Adipocyte (in vitro differentiated cells): ENCODE measurements around the gene CD22.
A peak's percentile ranks its signal among the peaks of the same experiment; 100 is the strongest.

Experiments
- DNase-seq: peaks from one replicate; pipeline ENCODE4 v3.0.0-alpha.2; 2015; ENCODE audit warnings: low read depth
- H3K27me3 ChIP-seq: replicated peaks from 2 replicates; pipeline ENCODE4 v1.7.0; 2013; ENCODE audit warnings: mild to moderate bottlenecking, low read length, moderate library complexity; ENCODE audit not compliant: control insufficient read depth, insufficient read depth
- H3K36me3 ChIP-seq: 2 replicates; pipeline ENCODE4 v1.7.0; 2013; ENCODE audit warnings: low read length, mild to moderate bottlenecking, moderate library complexity; ENCODE audit not compliant: control insufficient read depth, insufficient read depth, severe bottlenecking
- H3K4me1 ChIP-seq: 2 replicates; pipeline ENCODE4 v1.7.0; 2013; ENCODE audit warnings: mild to moderate bottlenecking, low read length, moderate library complexity; ENCODE audit not compliant: control insufficient read depth, insufficient read depth
- H3K4me3 ChIP-seq: 2 replicates; pipeline ENCODE4 v1.7.0; 2013; ENCODE audit warnings: mild to moderate bottlenecking, low read length, moderate library complexity
- H3K9ac ChIP-seq: 2 replicates; pipeline ENCODE4 v1.7.0; 2013; ENCODE audit warnings: mild to moderate bottlenecking, low read length, moderate library complexity
- H3K9me3 ChIP-seq: 2 replicates; pipeline ENCODE4 v1.7.0; 2013; ENCODE audit warnings: mild to moderate bottlenecking, low read length, moderate library complexity; ENCODE audit not compliant: control insufficient read depth

Gene CD22

DNA sequence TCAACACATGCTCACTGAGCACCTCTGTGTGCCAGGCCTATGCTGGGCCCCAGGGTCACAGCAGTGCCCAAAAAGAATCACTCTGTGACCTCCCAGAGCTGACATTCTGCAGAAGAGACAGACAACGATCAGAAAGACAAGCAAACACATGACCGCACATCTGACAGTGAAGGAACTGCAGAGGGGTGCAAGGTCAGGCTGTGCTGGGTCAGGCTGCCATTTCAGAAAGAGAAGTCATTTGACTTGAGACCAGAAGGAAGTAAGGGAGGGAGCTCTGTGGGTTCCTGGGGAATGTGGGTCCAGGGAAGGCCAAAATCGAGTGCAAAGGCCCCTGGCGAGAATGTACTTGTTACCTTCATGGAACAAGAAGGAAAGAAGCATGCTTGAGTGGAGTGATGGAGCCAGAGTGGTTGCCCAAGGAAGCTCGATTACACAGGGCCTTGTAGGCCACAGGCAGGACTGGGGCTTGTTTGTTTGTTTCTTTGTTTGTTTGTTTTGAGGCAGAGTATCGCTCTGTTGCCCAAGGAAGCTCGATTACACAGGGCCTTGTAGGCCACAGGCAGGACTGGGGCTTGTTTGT lies 11.4 kb upstream of the CD22 start:
- Histone ChIP-seq H3K36me3 (no peaks in the 10 kb centered on the region), H3K9me3 (peaks cover 7% of the 10 kb centered on the region), H3K9ac (no peak overlapping the region), H3K27me3 (peaks cover 4% of the 10 kb centered on the region), H3K4me1 (peaks cover 9% of the 10 kb centered on the region), H3K4me3 (no peak overlapping the region)
- DNase-seq = no peak

DNA sequence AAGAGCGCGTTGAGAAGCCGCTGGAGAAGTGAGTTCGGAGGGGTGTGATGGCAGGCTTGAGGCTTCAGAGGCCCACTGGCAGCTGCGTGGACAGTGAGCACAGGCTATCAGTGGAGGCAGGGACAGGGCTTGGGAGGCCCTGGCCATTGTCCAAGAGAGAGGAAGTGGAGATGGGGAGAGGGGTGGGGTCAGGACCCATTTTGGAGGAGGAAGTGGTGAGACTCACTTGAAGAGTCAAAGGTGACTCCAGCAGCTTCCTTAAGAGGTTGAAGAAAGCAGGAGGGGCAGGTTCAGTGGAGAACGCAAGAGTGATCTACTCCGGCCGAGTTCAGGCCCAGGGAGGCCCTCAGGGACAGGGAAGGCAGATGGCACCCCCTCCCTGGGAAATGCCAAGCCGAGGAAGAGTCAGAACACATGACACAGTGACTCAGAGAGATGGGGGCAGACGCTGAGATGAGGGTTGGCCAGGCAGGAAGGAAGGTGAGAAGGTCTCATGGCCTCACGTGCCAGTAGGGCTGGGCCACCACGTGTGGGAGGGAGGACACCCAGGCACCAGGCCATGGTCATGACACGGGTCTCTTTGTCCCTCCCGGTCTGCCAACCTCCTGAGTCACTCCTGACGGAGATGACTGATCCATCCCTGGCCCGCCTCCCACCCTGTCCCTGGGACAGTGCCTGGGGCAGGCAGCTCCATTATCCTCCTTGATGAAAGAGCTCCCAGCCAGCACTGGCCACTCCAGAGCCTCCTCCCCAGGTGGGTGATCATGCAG lies 10.1 kb upstream of the CD22 start:
- peak; percentile 14 for DNase-seq
- Histone ChIP-seq H3K36me3 (no peaks in the 10 kb centered on the region), H3K9me3 (peaks cover 7% of the 10 kb centered on the region), H3K27me3 (peaks cover 4% of the 10 kb centered on the region), H3K9ac (no peak overlapping the region), H3K4me1 (peaks cover 9% of the 10 kb centered on the region), H3K4me3 (no peak overlapping the region)

DNA sequence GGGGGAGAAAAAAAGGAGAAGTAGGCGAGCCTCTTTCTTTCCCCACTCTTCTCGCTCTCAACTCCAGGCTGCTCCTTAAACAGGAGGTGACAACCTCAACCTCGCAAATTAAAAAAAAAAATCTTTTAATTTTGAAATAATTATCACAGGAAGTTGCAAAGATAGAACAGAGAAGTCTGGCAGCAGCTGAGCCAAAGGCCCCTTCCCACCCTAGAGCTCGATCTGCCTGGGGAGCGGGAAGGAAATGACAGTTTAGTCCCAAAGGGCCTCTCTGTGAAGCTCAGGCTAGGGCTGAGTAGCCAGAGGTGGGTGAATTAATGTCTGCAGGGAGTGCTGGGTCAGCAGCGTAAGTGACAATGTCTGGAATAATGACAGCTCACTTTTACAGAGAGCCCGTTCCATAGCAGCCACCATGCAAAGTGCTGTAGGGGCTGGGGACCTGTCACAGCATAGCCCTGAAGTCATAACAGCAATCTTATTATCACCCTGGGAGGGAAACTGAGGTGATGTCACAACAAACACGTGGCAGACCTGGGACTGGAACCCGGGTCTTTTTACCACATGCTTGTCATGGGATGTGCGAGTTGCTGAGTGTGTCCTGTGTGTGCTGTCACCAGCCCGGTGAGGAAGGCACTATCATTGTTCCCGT lies 8.8 kb upstream of the CD22 start:
- Histone ChIP-seq H3K36me3 (no peaks in the 10 kb centered on the region), H3K9ac (no peak overlapping the region), H3K9me3 (peaks cover 7% of the 10 kb centered on the region), H3K27me3 (no peaks in the 10 kb centered on the region), H3K4me1 (peaks cover 9% of the 10 kb centered on the region), H3K4me3 (no peak overlapping the region)
- no peak for DNase-seq

DNA sequence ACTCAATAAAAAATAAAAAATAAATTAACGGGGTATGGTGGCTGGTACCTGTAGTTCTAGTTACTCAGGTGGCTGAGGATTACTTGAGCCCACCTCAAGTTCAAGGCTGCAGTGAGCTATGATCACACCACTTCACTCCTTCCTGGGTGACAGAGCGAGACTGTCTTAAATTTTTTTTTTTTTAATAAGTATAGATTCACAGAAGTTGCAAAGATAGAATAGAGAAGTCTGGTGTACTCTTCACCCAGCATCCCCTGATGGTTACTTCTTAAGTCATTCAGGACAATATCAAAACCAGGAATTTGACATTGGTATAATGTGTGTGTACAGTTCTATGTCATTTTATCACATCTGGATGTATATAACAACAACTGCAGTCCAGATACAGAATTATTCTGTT lies 7.7 kb upstream of the CD22 start:
- Histone ChIP-seq H3K27me3 (no peaks in the 10 kb centered on the region), H3K4me3 (no peak overlapping the region), H3K4me1 (peaks cover 9% of the 10 kb centered on the region), H3K9me3 (peaks cover 7% of the 10 kb centered on the region), H3K36me3 (no peaks in the 10 kb centered on the region), H3K9ac (no peak overlapping the region)
- no peak for DNase-seq

DNA sequence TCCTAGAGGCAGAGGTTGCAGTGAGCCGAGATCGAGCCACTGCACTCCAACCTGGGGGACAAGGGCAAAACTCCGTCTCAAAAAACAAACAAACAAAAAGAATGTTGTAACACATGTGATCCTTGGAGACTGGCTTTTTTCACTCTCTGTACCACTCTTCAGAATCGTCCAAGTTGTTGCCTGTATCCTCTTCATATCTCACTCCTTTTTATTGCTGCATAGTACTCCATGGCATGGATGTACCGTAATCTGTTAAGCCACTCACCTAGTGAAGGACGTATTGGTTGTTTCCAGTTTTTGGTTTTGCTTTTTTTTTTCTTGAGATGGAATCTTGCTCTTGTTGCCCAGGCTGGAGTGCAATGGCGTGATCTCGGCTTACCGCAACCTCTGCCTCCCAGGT lies 7.0 kb upstream of the CD22 start:
- DNase-seq = no peak
- Histone ChIP-seq H3K4me3 (no peak overlapping the region), H3K4me1 (peaks cover 9% of the 10 kb centered on the region), H3K27me3 (peaks cover 1% of the 10 kb centered on the region), H3K9ac (no peak overlapping the region), H3K36me3 (no peaks in the 10 kb centered on the region), H3K9me3 (peaks cover 7% of the 10 kb centered on the region)

DNA sequence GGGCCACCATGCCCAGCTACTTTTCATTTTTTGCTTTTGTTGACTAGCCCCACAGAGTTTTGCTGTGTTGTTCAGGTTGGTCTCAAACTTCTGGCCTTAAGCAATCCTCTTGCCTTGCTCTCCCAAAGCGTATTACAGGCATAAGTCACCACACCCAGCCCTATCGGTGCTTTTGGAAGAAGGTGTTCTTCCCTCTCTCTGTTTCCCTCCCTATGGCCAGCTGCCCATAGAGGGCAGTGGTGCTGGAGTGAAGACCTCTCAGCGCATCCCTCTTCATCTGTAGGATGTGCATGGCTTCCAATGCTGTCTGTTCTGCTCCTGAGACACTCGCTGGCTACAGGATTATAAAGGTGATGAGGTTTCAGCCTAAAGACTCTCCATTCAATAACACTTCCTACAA lies 1.3 kb upstream of the CD22 start:
- no peak overlapping the region for H3K4me3 ChIP-seq
- peaks cover 10% of the 10 kb centered on the region for H3K27me3 ChIP-seq
- no peak overlapping the region for H3K9ac ChIP-seq
- H3K4me1 ChIP-seq = no peaks in the 10 kb centered on the region
- no peak for DNase-seq
- H3K36me3 ChIP-seq = no peaks in the 10 kb centered on the region
- no peaks in the 10 kb centered on the region for H3K9me3 ChIP-seq

DNA sequence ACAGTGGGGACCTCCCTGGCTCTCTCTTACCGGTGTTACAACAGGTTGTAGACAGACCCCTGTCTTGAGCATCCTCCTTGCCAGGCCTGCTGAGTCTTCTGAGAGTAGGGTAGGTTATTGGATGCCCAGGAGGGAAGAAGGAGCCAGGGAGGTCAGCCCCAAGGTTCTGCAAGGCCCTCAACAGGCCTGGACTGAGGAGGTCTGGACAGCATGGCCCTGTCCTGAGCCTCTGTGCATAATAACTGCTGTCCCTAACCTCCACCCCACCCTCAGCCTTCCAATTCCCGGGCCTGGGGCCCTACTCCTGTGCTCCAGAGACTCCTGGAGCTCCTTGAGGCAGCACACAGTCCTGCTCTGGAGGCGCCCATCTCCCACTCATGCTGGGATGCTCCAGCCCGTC lies 336 bp downstream of the CD22 start:
- Histone ChIP-seq H3K4me1 (no peaks in the 10 kb centered on the region), H3K36me3 (no peaks in the 10 kb centered on the region), H3K9ac (no peak overlapping the region), H3K4me3 (no peak overlapping the region), H3K27me3 (peaks cover 25% of the 10 kb centered on the region), H3K9me3 (no peaks in the 10 kb centered on the region)
- DNase-seq = no peak

DNA sequence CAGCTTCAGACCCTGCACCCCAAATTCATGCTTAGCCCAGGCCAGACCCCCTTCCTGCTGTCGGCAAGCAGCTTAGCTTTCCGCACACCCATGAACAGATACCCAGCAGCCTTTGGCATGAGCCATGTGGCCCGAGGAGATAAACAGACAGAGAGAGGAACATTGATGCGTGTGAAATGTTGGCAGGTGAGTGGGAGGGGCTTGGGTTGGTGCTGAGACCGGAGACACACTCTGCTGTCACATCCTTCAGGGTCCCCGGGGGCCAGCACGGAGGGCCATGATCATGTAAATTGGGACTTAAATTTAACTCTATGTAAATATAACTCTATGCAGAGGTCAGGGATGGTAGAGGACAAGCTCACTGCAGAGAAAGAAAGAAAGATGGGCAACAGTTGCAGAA lies 1.5 kb downstream of the CD22 start:
- Histone ChIP-seq H3K27me3 (peaks cover 28% of the 10 kb centered on the region), H3K4me3 (no peak overlapping the region)

DNA sequence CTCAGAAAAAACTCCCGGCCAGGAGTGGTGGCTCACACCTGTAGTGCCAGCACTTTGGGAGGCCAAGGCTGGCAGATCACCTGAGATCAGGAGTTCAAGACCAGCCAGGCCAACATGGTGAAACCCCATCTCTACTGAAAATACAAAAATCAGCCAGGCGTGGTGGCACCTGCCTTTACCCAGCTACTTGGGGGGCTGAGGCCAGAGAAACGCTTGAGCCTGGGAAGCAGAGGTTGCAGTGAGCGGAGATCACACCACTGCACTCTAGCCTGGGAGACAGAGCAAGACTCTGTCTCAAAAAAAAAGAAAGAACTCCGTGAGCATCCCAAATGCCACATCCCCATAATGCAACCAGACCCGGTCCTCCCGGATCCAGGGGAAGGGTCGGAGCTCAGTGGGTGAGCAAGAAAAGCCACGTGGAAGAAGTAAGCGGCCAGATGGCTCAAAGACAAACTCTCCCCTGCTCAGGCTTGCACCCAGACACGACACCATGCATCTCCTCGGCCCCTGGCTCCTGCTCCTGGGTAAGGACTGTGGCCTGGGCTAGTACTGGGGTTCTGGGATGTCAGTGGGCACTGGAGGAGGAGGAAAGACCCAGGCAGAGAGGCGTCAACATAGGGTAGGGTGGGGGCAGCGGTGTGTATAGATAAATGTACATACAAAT lies 2.7 kb downstream of the CD22 start:
- Histone ChIP-seq H3K9me3 (no peaks in the 10 kb centered on the region), H3K27me3 (peaks cover 38% of the 10 kb centered on the region), H3K9ac (no peak overlapping the region), H3K36me3 (no peaks in the 10 kb centered on the region), H3K4me3 (no peak overlapping the region), H3K4me1 (no peaks in the 10 kb centered on the region)
- DNase-seq = no peak

More for the DNA sequence above, 1.5 kb downstream of the CD22 start:
- H3K36me3 ChIP-seq = no peaks in the 10 kb centered on the region
- no peak for DNase-seq
- no peak overlapping the region for H3K9ac ChIP-seq
- H3K4me1 ChIP-seq = no peaks in the 10 kb centered on the region
- no peaks in the 10 kb centered on the region for H3K9me3 ChIP-seq

DNA sequence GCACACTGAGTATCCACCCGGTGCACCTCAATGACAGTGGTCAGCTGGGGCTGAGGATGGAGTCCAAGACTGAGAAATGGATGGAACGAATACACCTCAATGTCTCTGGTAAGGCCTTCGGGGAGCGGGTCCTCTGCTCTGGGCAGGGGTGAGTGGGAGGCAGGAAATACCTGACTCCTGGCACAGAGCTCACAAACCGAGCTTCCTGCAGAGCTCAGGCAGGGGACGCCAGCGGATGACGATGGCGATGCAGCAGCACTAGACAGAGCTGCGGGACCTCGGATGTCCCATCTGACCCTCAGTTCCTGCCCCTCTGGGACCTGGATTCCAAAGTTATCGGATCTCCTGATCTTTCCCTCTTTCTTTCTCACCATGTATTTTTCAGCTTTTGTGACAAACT lies 3.8 kb downstream of the CD22 start:
- no peak overlapping the region for H3K9ac ChIP-seq
- no peak for DNase-seq
- H3K27me3 ChIP-seq = peaks cover 41% of the 10 kb centered on the region
- H3K9me3 ChIP-seq = no peaks in the 10 kb centered on the region
- no peak overlapping the region for H3K4me3 ChIP-seq
- no peaks in the 10 kb centered on the region for H3K36me3 ChIP-seq
- no peaks in the 10 kb centered on the region for H3K4me1 ChIP-seq

DNA sequence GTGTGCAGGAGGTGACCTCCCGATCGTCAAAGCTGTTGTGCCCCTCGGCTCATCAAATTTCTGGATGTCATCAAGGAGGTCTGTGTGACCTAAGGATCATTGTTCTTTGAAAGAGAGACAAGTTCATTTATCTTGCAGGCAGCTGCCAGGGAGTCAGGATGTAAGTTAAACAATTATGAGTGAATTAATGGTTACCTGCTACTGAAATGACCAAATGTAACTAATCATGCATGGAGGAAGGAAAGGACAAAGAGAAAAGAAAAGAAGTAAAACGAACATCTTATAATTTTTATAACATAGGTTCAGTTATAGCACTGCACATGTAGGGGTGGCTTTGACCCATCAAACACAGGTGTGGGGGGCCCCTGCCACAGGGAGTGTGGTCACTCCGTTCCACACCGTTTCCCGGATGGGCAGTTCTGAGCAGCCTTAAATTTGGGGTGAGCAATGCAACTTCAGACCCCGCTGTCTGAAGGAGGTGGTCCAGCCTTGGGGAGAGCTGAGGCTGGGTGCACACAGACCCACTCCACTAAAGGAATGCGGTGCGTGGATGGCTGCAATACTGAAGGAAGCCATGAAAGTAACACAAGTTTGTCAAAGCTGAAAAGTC lies 5.3 kb downstream of the CD22 start:
- Histone ChIP-seq H3K4me3 (no peak overlapping the region), H3K36me3 (no peaks in the 10 kb centered on the region), H3K9me3 (no peaks in the 10 kb centered on the region), H3K9ac (no peak overlapping the region), H3K27me3 (peaks cover 47% of the 10 kb centered on the region), H3K4me1 (no peaks in the 10 kb centered on the region)
- DNase-seq = no peak
